ENCODE data around the gene CNGA2.
"Not testable (repeated sequence)": the region's sequence is repeated elsewhere in the genome, so short reads cannot be mapped to it uniquely, and the experiment has no call there.

The CNGA2 gene

DNA sequence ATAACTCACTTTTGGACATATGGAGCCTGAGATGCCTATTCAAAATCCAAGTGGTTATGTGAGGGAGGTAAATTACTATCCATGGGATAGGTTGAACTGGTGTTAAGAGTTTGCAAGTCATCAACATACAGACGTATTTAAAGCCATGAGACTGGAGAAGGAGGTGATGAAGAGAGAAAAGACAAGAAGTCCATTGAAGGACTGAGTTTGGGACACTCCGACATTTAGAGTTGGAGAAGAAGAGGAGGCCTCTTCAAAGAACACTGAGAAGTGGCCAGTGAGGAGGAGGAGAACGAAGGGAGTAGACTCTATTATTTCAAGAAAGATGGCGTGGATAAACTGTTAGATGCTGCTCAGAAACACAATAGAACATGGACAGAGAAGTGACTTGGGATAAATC, at the start of gene CNGA2:
TSS of gene CNGA2 (plus strand) at position 301 of the 400 bp plus-strand sequence. CDS start 3,738 bp downstream, outside the sequence.
- DNase-seq = no peak

DNA sequence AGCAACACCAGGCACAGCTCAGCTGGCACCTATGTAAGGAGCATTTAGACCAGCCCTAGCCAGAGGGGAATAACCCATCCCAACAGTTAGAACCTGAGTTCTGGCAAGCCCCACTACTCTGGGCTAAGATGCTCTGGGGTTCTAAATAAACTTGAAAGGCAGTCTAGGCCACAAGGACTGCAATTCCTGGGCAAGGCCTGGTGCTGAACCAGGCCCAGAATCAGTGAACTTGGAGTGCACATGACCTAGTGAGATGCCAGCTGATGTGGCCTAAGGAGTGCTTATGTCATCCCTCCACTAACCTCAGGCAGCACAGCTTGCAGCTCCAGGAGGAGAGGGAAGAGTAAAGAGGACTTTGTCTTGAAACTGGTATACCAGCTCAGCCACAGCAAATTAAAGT, 46.9 kb upstream of the CNGA2 start:
- DNase-seq = no peak

DNA sequence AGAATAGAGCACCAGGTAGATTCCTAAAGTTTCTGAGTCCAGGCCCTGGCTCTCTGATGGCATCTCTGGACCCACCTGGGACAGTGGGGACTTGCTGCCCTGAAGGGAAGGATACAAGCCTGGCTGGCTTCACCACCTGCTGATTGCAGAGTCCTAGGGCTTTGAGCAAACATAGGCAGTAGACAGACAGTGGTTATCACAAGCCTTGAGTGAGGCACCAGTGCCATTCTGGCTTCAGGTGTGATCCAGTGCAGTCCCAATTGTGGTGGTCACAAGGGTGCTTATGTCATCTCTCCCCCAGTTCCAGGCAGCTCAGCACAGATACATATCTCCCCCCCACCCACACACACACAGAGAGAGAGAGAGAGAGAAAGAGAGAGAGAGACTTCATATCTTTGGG, 45.9 kb upstream of the CNGA2 start:
- DNase-seq = no peak

DNA sequence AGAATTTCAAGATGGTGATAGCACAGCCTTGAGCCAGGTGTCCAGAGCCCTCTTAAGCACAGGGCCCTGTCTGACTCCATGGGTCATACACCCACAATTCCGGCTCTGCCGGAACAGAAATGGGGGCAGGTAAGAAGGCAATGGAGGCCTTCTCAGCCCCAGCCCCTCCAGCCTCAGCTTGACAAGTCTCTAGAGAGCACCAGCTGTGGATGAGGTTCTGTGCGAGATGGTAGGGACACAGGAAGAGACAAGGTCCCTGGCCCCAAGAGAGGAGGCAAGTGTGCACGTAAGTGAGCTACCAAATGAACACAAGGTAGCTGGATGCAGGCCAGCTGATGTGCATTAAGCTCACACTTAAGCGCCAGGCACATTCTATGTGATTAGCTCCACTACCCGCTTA, 41.7 kb upstream of the CNGA2 start:
- DNase-seq = no peak

DNA sequence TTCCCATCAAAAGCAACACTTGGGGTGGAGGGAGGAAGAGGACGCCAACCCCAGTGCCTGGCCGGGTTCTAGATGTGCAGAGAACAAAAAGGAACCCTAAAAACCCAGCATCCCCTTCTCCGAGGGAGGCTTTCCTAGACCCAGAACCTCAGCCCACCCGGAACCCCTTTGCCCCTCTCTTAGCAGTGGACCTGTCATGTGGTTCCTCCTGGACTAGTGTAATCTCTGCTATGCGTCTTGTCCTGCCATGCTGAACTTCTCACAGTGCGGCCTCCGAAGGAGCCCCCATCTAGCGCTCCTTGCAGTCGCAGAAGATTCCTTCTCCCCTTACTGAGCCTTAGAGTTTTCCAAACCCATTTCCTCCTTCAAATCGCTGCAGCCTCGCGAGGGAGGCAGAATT, 40.4 kb upstream of the CNGA2 start:
- no peak for DNase-seq

DNA sequence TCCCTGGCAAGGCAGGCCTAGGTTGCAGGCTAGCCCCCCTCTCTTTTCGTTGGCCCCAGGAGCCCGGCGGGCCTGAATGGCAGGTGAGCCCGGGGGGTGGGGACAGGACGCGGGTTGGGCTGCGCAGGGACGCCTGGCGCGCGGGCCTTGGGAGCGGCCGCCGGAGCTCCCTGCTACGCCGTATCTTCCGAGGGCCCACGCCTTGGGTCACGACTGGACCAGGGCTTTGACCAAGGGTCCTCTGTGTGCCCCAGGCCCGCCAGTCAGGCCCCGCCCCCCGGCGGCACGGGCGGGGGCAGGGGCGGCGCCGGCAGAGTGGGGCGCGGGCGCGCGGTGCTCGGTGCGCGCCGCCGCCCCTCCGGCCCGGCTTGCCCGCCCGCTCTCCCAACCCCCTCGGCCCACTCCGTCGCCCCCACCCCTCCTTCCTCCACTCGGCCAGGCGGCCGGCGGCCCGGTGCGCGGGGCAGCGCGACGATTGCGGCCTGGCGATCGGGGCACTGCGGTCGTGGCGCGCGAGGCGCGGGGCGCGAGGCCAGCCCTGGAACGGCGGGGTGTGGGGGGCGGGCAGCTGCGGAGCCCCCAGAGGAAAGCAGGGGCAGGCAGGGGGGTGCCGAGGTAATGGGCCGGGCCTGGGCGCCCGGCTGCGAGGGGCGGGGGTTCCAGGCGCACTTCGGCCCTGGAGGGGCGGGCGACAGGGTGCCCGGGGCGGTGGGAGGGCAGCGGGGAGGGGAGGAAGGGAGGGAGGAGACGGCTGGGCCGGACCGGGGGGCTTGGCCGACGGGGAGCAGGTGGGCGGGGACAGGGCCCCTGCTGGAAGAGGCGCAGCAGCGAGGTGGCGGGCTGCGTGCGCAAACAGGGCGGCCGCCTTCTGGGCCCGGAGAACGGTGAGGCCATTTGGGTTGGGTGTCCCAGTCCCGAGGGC, 39.6 kb upstream of the CNGA2 start, which contains the start of gene PRRG3:
TSS of gene PRRG3 (plus strand) at position 798 of the 922 bp plus-strand sequence. CDS start 3,357 bp downstream, outside the sequence.
- no peak for DNase-seq

DNA sequence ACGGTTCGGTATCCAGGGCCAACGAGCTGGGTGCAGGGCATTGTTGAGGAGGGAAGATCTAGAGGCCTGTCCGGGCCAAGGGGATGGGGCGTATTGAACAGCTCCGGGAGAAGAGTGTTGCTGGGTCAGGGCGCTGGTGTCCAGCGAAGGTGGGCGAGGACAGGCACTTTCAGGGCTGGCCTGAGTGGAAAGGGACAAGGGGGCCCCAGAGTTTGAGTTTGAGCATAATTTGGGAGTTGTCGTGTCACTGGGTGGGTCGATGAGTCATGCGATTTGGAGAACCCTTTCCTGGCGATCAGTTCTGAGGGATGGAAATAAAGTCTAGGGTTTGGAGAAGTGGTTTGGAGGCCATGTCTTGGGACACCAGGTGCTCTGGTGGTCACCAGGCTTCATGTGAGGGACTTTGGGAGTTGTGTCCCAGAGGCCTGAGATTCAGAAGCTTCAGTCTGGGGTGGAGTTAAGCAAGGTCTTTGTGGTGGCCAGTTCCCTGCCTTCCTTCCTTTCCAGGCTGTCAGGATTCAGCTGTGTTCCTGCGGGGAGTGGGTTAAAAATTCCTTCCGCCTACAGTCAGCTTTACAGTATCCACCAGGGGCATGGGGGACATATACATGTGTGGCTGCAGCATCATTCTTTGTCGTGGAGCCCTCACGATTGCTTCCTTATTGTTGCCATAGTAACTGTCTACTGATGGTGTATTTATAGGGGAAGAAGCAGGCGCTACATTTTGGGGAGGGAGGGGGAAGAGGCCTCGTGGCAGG, 38.8 kb upstream of the CNGA2 start:
- DNase-seq = no peak

DNA sequence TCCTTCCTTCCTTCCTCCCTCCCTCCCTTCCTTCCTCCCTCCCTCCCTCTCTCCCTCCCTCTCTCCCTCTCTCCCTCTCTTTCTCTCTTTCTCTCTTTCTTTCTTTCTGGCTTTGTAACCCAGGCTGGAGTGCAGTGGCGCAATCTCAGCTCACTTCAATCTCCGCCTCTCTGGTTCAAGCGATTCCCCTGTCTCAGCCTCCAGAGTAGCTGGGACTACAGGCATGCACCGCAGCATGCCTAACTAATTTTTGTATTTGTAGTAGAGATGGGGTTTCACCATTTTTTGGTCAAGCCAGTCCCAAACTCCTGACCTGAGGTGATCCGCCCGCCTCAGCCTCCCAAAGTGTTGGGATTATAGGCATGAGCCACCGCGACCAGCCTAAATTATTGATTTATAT, 37.5 kb upstream of the CNGA2 start:
- DNase-seq = not testable (repeated sequence)

DNA sequence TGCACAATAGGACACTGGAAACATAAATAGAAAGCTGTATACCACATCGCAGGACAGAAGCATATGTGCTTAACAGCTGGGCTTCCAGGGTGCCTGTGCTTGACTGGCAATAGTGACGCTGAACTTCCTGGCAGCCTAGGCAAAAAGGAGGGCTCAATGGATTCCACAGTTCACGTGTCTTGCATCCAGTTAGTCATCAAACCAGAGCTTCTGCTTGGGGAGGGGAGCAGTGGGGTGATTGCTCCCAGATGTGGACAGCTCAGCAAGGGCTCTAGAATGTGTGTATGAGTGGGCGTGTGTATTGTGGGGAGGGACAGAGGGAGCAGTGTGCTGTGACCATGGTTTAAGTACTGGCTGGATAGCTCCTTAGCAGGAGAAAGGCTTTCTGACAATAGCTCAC, 37.0 kb upstream of the CNGA2 start:
- DNase-seq = no peak

DNA sequence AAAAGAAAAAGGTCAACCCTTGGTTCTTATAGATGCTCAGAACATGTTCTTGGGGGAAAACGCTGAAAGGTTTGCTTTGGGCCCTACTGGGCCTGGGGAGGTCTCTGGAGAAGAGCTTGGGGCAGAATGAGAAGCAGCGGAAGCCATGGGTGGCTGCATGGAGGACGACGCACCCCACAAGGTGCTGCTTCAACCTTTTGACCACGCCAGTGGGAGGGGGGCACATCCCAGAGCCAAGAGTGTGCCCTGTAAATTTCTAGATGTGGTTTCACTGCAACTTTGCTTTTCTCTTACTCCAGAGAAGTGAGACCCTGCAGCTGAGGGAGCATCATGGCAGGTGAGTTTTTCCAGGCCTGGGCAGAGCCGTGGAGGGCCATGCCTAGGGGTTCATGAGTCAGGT, 36.1 kb upstream of the CNGA2 start:
- no peak for DNase-seq

DNA sequence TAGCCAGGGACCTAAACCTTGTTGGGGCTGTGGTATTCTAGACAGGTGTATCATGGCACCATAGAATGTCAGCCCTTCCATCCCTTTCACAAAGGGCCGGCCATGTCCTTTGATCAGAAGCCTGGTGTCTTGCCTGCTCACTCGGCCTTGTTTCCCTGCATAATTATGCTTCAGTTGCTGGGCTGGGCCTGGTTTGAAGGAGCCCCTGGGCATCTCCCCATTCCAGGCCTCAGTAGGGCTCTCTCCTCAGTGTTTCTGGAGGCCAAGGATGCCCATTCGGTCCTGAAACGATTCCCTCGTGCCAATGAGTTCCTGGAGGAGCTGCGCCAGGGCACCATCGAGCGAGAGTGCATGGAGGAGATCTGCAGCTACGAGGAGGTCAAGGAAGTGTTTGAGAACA, 34.8 kb upstream of the CNGA2 start:
- no peak for DNase-seq

DNA sequence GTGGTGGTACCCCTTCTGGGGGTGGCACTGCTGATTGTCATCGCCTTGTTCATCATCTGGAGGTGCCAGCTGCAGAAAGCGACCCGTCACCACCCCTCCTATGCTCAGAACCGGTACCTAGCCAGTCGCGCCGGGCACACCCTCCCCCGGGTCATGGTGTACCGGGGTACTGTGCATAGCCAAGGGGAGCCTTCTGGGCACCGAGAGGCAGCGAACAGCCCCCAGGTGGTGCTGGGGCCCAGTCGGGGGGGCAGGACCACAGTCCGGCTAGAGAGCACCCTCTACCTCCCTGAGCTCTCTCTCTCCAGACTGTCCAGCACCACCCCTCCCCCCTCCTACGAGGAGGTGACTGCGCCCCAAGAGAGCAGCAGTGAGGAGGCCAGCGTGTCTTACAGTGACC, 34.0 kb upstream of the CNGA2 start:
- DNase-seq = no peak

DNA sequence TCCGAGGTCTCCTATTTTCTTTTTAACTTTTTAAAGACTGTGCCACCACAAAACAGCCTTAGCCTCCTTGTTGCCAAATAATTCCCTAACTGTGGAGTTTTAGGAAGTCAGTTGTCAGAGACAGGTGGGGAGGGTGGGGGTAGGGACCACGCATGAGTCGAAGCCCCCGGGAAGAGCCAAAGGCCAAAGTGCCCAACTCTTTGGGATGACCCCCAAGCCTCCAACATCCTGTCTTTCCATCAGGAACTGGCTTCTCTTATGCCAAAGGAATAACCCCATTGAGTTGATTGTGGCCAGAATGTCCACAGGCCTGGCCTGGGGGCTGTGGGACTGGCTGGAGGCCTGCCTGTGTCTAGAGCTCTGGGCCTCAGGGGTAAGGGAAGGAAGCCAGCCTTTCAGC, 33.5 kb upstream of the CNGA2 start:
- DNase-seq = no peak

DNA sequence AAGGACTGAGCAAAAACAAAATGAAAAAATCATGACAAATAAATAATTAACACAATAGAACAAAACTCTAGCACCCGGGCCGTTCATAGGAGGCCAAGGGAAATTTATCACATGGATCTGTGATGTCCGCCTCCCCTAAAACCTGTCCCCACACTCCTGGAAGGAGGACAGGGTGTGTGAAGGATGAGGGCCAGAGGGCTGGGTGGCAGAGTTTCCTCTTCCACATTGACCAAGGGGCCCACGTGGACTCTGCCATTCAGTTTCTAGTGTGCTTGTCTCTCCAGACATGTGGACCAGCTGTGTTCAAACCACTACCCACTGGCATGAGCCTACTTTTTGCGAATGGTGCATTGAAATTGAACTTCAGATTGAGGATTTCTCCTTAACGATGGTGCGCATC, 33.0 kb upstream of the CNGA2 start:
- no peak for DNase-seq

DNA sequence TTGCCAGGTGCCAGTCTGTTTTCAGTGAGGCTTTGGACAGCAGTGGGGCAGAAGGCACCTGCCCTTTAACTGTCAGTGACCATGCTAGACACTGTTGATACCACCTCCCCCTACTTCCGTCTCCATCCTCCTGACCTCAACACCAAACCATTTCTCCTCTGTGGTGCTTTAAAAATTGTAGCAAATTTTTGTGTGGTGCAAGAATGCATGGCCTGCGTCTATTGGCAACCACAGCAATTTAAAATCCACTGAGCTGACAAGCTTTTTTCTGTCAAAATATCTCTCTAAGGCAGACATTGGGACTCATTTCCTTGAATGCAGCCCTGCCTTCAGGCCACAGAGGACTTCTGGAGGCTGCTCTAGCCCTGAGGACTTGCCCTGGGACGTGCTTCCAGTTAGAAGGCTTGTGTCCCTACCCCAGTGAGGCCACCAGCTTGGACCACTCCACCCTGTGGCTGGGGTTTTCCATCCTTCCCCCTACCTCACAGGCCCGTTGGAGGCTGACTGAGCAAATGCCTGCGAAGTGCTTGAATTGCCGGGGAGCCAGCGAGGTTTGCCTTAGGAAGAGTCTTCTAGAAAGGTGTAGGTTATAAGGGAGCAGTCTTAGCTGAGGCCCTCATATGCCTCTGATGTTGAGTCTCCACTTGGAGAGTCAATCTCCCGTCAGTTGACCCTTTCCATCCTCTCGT, 32.4 kb upstream of the CNGA2 start:
- DNase-seq = no peak

DNA sequence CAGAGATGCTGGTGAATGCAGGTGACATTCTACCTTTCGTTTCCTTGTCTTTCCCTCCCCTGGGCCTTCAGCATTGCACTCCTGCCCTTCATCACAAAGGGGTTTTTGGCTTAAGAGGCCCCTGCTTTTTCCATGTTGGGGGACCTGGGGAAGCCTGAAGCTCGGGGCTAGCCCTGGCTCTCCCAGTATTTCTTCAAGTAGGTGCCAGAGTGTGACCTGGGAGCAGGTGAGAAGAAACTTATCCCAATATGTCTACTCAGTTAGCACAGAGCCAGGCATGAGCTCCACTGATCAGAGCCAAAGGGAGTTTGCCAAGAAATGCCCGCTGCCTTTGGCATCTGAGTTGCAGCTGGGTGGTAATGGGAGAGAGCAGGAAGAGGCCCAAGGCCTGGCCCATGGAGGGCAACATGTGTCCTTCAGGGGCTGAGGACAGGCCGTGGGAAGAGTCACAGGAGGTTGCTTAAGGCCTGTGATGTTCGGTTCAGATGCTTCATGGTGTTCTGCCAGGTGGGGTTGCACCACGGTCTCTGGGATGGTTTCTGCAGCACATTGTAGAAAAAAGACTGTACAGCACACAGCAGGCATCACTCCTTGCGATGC, 31.7 kb upstream of the CNGA2 start:
- no peak for DNase-seq

DNA sequence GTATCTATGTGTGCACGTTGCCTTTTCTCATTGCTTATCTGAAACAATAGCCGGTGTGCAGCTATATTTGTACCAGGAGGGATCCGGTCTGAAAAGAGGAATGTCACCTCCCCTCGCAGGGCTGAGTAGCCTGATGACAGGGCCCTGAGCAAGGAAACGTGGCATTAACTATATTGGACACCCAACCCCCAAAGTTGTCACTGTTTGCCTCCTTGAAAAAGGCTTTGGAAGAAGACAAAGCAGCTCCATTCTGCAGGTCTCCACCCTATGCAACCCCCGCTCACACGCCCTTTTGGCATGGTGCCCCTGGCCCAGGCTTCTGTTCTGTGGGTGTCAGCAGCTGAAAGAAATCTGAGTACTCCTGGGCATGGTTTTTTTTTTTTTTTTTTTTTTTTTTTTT, 31.1 kb upstream of the CNGA2 start:
- DNase-seq = no peak

DNA sequence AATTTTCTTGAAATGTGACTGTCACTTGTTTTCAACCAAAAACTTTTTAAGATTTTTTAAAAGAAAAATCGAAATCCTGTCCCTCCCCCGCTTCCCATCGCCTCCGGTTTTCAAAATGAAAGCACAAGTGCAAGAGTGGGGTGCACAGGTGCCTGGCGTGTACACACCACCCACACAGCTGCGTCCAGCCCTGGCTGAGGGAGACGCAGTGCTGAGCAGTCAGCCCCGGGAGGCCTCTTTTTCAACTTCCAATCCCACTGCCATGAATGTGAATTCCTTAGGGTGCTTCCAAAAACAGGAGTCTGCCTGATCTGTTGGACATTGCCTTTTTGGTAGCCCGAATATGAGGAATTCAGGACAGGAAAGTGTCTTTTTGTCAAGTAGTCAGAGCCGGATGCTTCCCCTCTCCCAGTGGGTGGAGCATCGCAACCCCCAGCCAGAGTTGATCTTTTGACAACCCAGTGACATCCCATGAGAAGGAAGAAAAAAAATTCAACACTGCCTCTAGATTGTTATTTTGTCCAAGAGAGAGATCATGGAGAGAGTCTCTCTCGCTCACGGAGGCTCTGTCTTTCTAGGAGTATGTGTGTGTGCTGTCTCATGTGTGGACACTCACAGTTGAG, 30.4 kb upstream of the CNGA2 start:
- DNase-seq = no peak

DNA sequence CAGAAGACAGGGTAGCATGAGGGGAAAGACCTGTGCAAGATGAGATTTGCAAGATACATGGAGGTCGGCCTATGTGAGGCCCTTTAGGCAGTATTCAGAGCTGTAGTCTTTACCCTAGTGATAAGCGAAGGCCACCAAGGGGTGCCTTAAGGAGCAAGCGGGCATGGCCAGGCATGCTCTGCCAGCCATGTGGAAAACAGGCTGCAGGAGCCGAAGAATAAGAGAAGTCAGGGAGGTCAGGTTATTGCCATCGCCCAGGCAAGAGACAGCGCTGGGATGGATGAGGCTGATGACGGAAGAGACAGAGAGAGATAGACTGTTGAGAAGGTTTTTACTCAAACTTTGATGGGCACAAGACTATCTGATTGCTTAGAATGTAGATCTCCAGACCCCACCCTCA, 25.7 kb upstream of the CNGA2 start:
- no peak for DNase-seq

DNA sequence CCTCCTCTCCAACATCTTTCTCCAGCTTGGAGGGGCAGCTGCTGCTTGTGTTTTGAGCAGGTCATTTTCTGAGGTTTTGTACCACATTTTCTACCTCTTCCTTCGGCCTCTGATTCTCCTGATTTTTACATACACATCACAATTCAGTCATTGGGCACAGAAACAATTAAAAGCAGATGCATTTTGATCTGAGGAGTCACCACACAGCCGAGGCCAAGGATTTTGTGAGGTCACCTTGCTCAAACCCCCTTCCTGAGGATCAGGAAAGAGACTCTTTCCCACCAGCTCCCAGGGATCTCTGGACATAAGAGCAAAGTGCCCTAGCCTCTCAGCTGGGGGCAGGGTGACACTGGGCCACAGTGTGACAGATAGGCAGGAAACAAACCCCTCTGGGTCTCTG, 24.1 kb upstream of the CNGA2 start:
- no peak for DNase-seq

DNA sequence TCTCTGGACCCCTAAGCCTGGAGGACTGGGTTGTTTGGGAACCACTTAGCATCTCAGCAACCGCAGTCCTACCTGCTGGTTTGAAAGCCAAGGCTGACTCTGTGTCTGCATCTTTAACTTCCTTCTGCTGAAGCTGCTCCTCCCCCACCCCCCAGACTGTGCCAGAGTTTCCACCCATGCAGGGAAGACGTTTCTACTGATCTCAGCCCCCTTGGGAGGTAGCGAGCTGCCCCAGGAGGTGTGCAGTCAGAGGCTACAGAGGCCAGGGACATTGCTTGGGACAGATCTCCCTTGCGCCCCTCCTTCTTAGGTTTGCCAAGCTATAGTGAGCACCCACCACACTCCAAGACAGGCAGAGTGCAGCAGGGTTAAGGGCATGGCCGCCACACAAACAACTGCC, 23.4 kb upstream of the CNGA2 start:
- no peak for DNase-seq

DNA sequence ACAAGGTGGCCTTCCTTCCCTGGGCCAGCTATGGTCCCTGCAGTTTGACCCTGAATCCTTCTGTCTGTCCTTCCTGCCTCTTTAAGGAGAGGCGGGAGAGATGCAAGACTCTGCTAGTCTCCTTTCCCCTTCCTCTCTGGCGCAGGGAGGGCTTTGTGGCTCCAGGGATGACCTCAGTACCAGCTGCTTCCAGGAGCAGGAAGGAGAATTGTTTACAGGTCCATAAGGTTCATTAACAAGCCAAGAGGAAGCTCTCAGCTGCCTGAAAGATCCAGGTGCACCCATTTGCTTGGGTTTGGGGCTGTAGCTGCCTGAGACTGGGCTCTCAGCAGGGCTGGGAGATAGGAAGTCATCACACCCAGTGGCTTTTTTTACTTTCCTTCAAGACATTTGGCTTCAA, 22.8 kb upstream of the CNGA2 start:
- DNase-seq = no peak

DNA sequence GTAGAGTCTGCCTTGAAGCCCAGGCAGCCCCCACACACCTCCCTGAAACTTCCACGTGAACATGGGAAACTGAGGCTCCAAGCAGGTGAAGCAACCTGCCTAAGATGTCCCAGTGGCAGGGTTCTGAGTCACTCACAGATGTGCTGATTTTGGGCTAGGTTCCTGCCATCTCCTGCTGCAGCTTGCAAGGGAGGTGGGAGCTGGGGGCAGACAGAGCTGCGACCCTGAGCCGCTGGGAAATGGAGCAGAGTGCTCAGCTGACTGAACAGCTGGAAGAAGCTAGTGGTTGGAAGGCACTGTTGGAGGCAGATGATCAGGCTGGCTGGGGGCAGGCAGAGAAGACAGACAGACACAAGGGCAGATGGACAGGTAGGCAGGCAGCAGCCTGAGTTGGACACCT, 22.3 kb upstream of the CNGA2 start:
- no peak for DNase-seq

Measured in CD4-positive, alpha-beta T cell treated with Interleukin-4 for 4 hours (primary cell).